ENCODE measurements around the gene PDZD4.
A peak's percentile ranks its signal among the peaks of the same experiment; 100 is the strongest.

Gene PDZD4

DNA sequence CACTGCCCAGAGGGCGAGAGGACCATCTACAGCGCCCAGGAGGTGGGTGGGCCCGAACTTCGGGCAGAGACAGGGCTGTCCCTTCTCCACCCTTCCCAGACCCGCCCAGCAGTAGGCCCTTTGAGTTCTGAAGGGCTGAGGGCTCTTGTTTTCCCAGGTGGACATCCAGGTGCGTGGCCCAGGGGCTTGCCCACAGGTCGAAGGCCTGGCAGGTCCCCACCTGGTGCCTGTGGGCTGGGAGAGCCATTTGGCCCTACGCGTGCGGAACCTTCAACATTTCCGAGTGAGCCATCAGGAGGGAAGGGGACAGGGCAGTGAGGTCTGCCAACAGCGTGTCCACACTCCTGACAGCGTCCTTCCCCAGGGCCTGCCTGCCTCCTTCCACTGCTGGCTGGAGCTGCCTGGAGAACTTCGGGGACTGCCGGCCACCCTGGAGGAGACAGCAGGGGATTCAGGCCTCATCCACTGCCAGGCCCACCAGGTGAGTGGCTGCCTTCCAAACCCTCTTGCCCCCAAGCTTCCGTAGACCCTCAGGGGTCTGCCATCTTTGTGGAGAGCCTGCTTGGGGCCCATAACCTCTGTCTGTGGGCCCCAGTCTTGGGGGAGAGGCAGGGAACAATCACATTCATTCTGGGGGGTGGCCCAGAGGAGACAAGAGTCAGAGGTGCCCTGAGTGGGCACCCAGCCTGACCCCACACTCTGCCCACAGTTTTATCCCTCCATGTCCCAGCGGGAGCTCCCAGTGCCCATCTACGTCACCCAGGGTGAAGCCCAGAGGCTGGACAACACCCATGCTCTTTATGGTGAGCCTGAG, 59.5 kb downstream of the PDZD4 start:
- DNase-seq (ENCODE audit: low read depth): no peak

DNA sequence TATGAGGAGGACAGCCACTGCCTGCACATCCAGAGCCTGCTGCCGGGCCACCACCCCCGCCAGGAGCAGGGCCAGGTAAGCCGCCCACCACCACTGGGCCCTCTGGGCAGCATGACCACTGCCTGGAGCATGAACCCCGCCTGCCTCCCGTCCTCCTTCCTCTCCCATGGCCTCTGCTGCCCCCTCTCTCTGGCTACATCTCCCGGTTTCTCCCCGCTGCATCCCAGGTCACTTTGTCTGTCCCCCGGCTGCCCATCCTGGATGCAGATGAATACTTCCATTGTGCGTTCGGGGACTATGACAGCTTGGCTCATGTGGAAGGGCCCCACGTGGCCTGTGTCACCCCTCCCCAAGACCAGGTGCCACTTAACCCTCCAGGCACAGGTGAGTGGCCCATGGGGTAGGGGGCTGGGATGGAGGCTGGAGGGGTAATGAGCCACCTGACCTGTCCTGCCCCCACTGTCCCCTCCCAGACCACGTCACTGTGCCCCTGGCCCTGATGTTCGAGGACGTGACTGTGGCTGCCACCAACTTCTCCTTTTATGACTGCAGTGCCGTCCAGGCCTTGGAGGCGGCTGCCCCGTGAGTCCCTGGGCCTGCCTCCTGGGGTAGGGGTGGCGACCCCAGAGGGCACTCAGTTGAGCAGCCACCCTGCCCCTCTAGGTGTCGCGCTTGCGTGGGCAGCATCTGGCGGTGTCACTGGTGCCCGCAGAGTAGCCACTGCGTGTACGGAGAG, 60.3 kb downstream of the PDZD4 start:
- no peak for DNase-seq (ENCODE audit: low read depth)

DNA sequence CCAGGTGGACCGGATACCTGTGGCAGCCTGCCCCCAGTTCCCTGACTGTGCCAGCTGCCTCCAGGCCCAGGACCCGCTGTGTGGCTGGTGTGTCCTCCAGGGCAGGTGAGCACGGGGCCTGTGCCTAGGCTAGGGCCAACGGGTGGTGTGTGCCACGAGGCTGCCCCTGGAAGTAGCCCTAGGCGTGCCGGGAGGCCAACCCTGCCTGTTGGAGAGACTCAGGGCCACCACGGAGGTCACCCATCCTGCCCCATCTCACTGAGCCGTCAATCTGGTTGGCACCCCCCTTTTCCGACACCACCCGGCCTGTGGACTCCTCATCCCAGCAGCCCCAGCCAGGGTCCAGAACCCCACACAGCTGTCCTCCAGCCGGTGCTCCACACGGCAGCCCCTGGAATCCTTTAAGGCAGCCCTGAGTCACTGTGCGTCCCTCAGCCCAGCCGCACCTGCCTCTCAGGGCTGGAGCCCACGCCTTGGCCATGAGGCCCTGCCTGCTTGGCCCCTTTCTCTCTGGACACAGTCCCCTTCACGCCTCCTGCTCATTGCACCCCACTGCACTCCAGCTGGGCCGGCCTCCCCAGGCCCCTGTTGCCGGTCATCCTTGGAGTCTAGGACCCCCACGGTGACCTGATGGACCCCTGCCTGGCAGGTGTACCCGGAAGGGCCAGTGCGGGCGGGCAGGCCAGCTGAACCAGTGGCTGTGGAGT, 61.0 kb downstream of the PDZD4 start:
- DNase-seq (ENCODE audit: low read depth): no peak

GRCh38 chrX:153768311-153769157, 61.8 kb downstream of the PDZD4 start:
- no peak for DNase-seq (ENCODE audit: low read depth)

DNA sequence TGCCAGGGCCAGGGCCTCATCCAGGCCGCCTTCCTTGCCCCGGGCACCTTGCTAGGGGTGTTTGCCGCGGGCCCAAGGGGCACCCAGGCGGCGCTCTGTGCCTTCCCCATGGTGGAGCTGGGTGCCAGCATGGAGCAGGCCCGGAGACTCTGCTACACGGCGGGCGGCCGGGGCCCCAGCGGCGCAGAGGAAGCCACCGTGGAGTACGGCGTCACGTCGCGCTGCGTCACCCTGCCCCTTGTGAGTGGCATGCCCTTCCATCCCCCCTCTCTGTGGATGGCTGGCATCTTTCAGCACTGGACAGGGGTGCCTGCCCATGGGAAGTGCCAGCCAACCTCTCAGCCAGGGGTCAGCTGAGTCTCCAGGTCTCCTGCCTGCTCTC, 62.7 kb downstream of the PDZD4 start:
- no peak for DNase-seq (ENCODE audit: low read depth)

- no peak for DNase-seq (ENCODE audit: low read depth)
These were observed 63.3 kb downstream of the PDZD4 start for GRCh38 chrX:153766871-153767673.

- DNase-seq (ENCODE audit: low read depth): peak; percentile 35
These were observed 64.1 kb downstream of the PDZD4 start for GRCh38 chrX:153766098-153766817.

DNA sequence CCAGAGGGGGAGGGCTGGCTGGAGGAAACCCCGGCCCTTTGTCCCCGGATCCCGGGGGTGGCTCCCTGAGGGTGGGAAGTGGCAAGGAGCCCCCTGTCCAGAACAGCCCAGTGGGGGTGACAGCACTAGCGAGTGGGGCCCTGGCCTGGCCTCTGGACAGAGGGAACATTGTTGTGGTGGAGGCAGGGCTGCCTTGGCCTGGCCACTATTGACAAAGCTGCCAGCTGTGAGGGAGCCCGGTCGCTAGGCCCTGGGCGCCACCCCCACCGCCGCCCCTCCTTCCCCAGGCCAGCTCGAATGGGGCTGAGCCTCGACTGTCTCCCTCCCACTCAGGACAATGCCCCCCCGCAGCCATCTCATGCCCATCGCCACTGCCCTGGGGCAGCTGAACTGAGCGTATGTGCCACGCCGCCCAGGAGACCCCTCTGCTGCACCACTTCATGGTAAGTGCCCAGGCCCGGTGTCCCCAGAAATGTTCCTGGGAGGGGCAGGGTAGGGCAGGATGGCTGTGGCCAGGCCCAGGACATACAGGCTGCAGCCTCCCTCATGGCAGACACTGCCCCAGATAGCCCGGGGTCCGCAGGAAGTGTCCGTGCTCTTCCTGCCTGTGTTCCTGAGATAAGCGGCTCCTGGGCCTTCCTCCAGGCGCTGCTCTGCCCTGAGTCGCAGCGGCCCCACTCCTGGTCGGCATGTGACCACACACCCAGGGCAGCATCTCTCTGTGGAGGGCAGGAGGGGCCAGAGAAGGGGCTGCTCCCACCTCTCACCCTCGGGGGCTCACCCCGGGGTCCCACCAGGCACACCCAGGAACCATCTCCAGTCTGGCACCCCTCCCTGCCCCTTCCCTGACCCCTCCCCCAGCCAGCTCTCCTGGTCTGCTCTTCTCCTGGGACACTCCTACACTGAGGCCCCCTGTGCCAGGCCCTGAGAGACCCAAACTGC, 64.9 kb downstream of the PDZD4 start:
- no peak for DNase-seq (ENCODE audit: low read depth)

GRCh38 chrX:153764786-153765137, 65.6 kb downstream of the PDZD4 start:
- no peak for DNase-seq (ENCODE audit: low read depth)

- DNase-seq (ENCODE audit: low read depth): peak; percentile 44
These were observed 66.2 kb downstream of the PDZD4 start, which contains the start of gene PLXNB3 for GRCh38 chrX:153763989-153764755. TSS of gene PLXNB3 (plus strand) at chrX:153764249. CDS start at chrX:153765536, 1,287 bp downstream.

DNA sequence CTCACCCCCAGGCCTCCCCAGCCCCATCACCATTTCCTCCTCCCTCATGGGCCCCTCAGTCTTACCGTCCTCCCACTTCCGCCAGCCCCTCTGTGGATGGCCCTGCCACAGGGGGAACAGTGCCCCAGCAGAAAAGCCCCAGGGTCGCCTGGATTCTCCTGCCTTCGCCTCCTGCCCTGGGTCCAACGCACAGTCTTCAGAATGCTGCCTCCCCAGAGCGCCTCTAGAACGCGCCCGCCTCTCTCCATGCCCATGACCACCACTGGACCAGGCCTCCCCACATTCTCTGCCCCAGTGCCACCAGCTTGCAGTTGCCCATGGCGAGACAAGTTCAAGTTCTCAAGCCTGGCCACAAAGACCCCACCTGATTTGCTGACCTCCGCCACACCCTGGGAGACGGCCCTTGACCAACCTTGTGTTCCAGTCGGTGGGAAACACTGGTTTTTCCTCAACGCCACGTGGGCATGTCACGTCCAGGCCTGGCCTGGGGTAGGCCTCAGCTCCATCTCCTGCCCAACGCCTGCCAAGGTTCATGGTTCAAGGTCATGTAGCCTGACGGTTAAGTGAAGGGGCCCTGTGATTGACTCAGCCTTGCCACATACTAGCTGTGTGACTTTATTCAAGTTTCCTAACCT, 66.9 kb downstream of the PDZD4 start:
- DNase-seq (ENCODE audit: low read depth): no peak

DNA sequence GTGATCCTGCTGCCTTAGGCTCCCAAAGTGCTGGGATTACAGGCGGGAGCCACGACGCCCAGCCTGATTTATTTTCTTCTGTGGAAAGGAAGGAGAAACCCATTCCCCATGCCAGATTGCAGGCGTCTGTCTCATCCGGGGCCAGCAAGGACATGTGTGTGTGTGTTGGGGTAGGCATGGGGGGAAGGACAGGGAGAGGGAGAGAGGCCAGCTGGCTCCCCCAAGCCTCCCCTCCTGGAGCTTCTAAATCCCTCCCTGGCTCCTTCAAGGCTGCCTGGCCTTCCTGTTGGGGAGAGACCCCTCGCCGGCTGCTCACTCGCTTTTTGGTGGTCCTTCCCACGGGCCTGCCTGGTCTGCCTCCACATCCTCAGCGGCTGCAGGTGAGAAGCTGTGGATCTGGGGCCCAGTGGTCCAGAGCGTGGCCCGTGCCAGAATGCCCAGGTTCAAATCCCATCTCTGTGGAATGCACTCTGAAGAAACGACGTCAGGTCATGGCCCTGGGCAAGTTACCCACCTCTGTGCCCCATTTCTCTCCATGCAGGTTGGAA, 67.6 kb downstream of the PDZD4 start:
- no peak for DNase-seq (ENCODE audit: low read depth)

DNA sequence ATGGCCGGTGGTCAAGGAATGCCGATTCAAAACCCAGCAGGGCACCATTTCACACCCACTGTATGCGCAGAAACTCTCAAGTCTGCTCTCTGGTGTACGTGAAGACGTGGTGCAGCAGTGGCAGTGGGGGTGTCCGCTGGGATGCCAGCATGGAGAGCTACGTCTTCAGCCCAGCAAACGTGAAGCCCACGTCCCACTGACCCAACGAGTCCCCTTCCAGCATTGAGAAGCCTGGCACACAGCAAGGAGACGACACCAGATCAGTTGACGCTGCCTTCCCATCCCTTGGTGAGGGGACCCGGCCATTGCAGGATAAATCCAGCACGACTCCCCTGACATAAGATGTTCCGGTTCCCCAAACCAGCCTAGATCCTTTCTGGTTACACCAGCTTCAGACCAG, 68.5 kb downstream of the PDZD4 start:
- DNase-seq (ENCODE audit: low read depth): no peak

- no peak for DNase-seq (ENCODE audit: low read depth)
These were observed 75.2 kb downstream of the PDZD4 start for GRCh38 chrX:153755136-153755535.

All from GM04504 (cell line).